LNCAP (cell line): ENCODE measurements around the gene FRMD7.

Experiments used
- CTCF ChIP-seq: fragments of 450-650 bp; IDR thresholded peaks from 2 replicates; pipeline ENCODE4 v1.5.1; 2017; ENCODE audit warnings: mild to moderate bottlenecking

The FRMD7 gene

DNA sequence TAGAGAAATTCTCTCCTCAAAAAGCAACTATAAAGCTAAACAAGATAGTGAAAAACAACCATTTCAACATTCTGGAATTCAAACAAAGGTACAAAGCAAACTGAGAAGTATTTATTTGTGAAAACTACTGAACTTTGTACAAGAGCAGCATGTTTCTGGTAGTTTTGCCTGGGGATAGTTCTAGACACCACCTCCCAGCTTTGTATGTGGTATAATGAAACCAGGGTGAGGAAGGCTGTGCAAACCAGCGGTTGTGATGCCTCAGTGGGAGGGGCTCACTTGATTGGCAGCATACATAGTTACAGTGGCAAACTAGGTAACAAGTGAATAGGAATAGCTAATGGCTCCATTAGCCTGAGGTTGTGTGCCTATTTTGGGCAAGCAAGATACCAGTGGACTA is 18.6 kb upstream of the FRMD7 start:
- no peak for TF ChIP-seq CTCF

- TF ChIP-seq CTCF, result no peak
Observed at GRCh38 chrX:132144061-132144460, 16.2 kb upstream of the FRMD7 start.

- TF ChIP-seq CTCF, result no peak
Observed at GRCh38 chrX:132125906-132126305, 1.9 kb downstream of the FRMD7 start.

- no peak for TF ChIP-seq CTCF
Observed at GRCh38 chrX:132120913-132121312, 6.9 kb downstream of the FRMD7 start.

DNA sequence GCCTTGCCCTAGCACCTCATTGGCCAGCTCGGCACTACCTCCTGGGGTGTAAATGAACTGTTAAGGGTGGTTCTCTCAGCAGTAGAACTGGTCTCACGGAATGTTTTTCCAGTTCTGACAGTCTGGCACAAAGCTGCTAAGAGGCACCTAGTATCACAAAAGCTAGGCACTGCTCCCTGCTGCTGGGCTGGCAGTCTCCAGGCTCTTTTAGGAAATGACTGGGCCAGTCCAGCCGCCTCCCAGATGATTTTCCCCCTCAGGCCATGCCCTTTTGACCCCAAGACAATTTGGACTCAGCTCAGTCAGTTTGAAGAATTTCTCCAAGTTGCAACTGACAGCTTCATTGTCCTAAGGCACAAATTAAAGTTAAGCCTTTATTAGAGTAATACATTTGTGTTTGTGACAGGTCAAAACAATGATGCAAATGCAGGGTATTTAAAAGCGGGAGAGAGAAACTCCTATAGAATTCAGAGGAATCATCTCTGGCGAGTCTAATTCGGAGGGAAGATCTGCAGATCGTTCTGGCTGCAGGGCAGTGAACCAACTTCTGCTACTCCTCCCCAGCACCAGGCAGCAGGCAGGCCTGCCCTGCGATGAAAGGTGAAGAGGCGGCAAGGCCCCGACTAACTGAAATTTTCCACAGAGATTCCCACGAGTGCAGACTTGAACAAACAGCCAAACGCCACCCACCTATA is 7.9 kb downstream of the FRMD7 start:
- TF ChIP-seq CTCF, result no peak

DNA sequence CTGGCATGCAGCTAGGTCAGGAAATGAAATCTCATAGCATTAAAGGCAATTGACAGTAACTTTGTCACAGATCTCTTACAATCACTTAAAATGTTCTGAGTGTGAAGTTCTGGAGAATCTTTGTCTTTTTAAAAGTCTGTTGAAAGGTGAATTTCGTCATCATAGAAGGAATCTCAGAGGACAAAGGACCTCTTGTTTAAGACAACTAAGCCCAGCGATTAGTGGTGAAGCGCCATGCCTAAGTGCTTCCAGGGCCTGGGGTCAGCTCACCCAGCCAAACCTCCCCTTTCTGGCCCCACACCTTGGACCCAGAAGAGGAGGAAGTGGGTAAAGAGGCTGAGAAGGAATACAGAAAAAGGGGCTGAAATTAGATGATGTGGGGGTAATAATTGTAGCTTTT is 8.5 kb downstream of the FRMD7 start:
- TF ChIP-seq CTCF, result no peak

DNA sequence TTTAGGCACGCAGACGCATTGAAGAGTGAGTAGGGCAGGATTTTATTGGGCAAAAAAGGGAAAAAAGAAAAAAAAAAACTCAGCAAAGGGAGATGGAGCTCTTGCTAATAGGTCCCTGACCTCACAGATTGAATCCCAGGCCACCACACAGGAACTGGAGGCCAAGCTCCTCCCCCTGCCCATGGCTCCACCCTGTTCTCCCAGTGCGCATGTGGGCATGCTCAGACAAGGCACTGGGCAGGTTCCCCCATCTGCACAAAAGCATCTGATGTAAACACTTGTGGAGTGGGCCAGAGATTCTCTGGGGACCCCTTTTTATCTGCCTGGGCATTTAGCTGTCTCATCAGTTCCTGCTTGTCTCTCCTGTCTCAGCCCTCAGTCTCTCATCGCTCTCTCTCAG is 9.5 kb downstream of the FRMD7 start:
- no peak for TF ChIP-seq CTCF

- TF ChIP-seq CTCF, result no peak
Observed at GRCh38 chrX:132115792-132116191, 12.0 kb downstream of the FRMD7 start.
